Progenitor cell of endocrine pancreas (in vitro differentiated cells): ENCODE data around the gene FAM25G. TPM values are rescaled to one million over a fixed set of nuclear protein-coding genes. Genes with fewer than 3 reads are reported as not detected.

Experiments used
- DNase-seq: peaks from one replicate; pipeline ENCODE4 v3.0.0; 2021; ENCODE audit warnings: low spot score; ENCODE audit not compliant: unreplicated experiment
- H3K27ac Mint-ChIP-seq: 2 replicates; pipeline ENCODE4 v1.8.0; 2021; ENCODE audit warnings: mild to moderate bottlenecking, moderate library complexity, mixed read lengths
- H3K27me3 Mint-ChIP-seq: 2 replicates; pipeline ENCODE4 v1.8.0; 2021; ENCODE audit warnings: mixed read lengths
- H3K36me3 Mint-ChIP-seq: 2 replicates; pipeline ENCODE4 v1.8.0; 2022; ENCODE audit warnings: mixed read lengths; ENCODE audit not compliant: insufficient read depth
- H3K4me1 Mint-ChIP-seq: 2 replicates; pipeline ENCODE4 v1.8.0; 2021; ENCODE audit warnings: low read depth, mixed read lengths
- H3K4me3 Mint-ChIP-seq: 2 replicates; pipeline ENCODE4 v1.8.0; 2021; ENCODE audit warnings: low read depth, mild to moderate bottlenecking, moderate library complexity, mixed read lengths
- H3K9me3 Mint-ChIP-seq: 2 replicates; pipeline ENCODE4 v1.8.0; 2021; ENCODE audit warnings: low read depth, mixed read lengths
- CTCF ChIP-seq: fragments of 200-600 bp; sonication (generic); IDR thresholded peaks from one replicate; pipeline ENCODE4 v1.5.0; 2021; ENCODE audit warnings: antibody characterized with exemption, mild to moderate bottlenecking; ENCODE audit not compliant: unreplicated experiment
- total RNA-seq: library from RNA; stranded (reverse); gene quantifications from 2 replicates; pipeline ENCODE4 v1.2.1, GENCODE V29; 2021

The FAM25G gene
- total RNA-seq, 1 donor from 2014 or later, result not detected

GRCh38 chr10:47449102-47449978, 42.2 kb downstream of the FAM25G start:
- TF ChIP-seq CTCF, result no peak
- H3K36me3 Mint-ChIP-seq, result no peaks in the 10 kb centered on the region
- H3K27me3 Mint-ChIP-seq, result peaks cover 16% of the 10 kb centered on the region
- no peak overlapping the region for H3K27ac Mint-ChIP-seq
- DNase-seq, result no peak
- H3K9me3 Mint-ChIP-seq, result peaks cover 11% of the 10 kb centered on the region
- H3K4me1 Mint-ChIP-seq, result no peaks in the 10 kb centered on the region
- H3K4me3 Mint-ChIP-seq, result no peak overlapping the region

DNA sequence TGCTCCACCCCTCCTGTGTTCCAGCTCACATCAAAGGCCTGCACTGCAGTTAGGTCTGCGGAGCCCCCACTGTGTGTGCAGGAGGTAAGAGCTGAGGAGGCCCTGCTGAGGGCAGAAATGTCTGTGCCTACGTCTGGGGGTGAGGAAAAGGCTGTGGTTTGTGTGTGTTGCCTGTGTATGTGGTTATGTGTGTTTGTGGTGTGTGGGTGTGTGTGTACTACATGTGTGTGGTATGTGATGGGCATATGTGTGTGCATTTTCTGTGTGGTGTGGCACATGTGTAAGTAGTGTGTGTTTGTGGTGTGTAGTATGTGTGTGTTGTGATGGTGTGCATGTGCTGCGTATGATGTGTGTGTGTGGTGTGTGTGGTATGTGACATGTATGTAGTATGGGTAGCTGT, 43.8 kb downstream of the FAM25G start:
- TF ChIP-seq CTCF, result no peak
- peaks cover 8% of the 10 kb centered on the region for H3K27me3 Mint-ChIP-seq
- H3K27ac Mint-ChIP-seq, result no peak overlapping the region
- no peak for DNase-seq
- no peaks in the 10 kb centered on the region for H3K4me1 Mint-ChIP-seq
- no peaks in the 10 kb centered on the region for H3K36me3 Mint-ChIP-seq
- H3K9me3 Mint-ChIP-seq, result peaks cover 11% of the 10 kb centered on the region
- no peak overlapping the region for H3K4me3 Mint-ChIP-seq

- Mint-ChIP-seq H3K27ac (no peak overlapping the region), H3K27me3 (peaks cover 5% of the 10 kb centered on the region), H3K36me3 (no peaks in the 10 kb centered on the region), H3K9me3 (peaks cover 11% of the 10 kb centered on the region), H3K4me1 (no peaks in the 10 kb centered on the region), H3K4me3 (no peak overlapping the region)
- no peak for DNase-seq
- no peak for TF ChIP-seq CTCF
These were observed 44.3 kb downstream of the FAM25G start for GRCh38 chr10:47447209-47447608.

GRCh38 chr10:47445720-47446119, 45.8 kb downstream of the FAM25G start:
- Mint-ChIP-seq H3K4me3 (no peak overlapping the region), H3K4me1 (no peaks in the 10 kb centered on the region), H3K27ac (no peak overlapping the region), H3K36me3 (no peaks in the 10 kb centered on the region), H3K9me3 (peaks cover 11% of the 10 kb centered on the region), H3K27me3 (peaks cover 10% of the 10 kb centered on the region)
- TF ChIP-seq CTCF, result no peak
- DNase-seq, result no peak

DNA sequence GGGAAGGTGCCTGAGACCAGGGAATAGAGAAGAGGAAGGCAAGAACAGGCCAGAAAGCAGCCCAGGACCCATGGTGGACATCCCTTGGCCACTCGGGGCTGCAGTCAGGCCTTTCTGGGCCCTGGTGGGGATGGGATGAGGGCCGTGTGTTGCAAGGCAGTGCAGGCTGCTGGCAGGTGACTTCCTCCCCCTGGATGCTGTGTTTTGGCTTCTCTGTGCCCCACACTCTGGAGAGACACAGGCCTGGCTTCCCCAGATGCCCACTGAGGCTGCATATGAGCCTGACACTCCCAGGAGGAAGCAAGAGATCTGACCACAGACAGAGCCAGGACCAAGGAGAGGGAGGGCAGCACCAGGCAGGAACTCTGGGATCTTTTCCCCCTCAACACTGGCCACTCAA, 47.5 kb downstream of the FAM25G start:
- Mint-ChIP-seq H3K36me3 (no peaks in the 10 kb centered on the region), H3K4me3 (no peak overlapping the region), H3K9me3 (peaks cover 11% of the 10 kb centered on the region), H3K4me1 (no peaks in the 10 kb centered on the region), H3K27ac (no peak overlapping the region), H3K27me3 (peaks cover 13% of the 10 kb centered on the region)
- no peak for DNase-seq
- TF ChIP-seq CTCF, result no peak
